GM06990 (cell line): ENCODE results near the gene HEMK1.

Experiments used
- DNase-seq: peaks from one replicate; pipeline ENCODE4 v3.0.0-alpha.2; 2011; ENCODE audit not compliant: insufficient read length; ENCODE audit errors: extremely low read depth
- H3K27me3 ChIP-seq: replicated peaks from 2 replicates; pipeline ENCODE4 v1.6.0; 2011; ENCODE audit warnings: low read length; ENCODE audit not compliant: control insufficient read depth, insufficient read depth
- H3K36me3 ChIP-seq: 2 replicates; pipeline ENCODE4 v1.5.1; 2011; ENCODE audit warnings: low read length; ENCODE audit not compliant: control insufficient read depth, insufficient read depth
- H3K4me3 ChIP-seq: replicated peaks from 2 replicates; pipeline ENCODE4 v1.5.1; 2011; ENCODE audit warnings: low read depth, mild to moderate bottlenecking, control low read depth, low read length
- TF ChIP-seq, protein P1 (sequence below): IDR thresholded peaks from 2 replicates; pipeline ENCODE4 v1.5.1; 2011; ENCODE audit warnings: low read length, control low read depth, mild to moderate bottlenecking, inconsistent platforms; ENCODE audit not compliant: insufficient read depth, poor library complexity, severe bottlenecking

The HEMK1 gene

DNA sequence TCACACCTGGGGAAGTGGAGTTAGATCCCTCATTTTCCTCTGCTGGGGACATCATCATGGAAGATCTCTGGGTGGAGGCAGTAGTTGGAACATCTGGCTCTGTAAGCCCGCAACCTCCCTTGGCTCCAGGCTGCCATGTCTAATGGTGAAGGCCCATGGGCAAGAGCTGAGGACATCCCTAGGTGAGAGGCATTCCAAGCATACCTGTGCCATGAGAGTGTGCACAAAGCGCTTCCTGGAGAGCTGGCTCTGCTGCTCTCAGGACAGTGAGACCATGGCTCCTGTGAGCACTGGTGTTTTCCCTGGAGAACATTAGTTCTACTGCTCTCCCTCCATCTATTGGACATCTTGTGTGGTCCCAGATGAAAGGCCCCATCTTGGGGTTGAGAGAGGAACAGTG is 55.3 kb downstream of the HEMK1 start:
- TF ChIP-seq, protein P1, sequence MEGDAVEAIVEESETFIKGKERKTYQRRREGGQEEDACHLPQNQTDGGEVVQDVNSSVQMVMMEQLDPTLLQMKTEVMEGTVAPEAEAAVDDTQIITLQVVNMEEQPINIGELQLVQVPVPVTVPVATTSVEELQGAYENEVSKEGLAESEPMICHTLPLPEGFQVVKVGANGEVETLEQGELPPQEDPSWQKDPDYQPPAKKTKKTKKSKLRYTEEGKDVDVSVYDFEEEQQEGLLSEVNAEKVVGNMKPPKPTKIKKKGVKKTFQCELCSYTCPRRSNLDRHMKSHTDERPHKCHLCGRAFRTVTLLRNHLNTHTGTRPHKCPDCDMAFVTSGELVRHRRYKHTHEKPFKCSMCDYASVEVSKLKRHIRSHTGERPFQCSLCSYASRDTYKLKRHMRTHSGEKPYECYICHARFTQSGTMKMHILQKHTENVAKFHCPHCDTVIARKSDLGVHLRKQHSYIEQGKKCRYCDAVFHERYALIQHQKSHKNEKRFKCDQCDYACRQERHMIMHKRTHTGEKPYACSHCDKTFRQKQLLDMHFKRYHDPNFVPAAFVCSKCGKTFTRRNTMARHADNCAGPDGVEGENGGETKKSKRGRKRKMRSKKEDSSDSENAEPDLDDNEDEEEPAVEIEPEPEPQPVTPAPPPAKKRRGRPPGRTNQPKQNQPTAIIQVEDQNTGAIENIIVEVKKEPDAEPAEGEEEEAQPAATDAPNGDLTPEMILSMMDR: no peak
- H3K36me3 ChIP-seq: no peaks in the 10 kb centered on the region
- no peaks in the 10 kb centered on the region for H3K27me3 ChIP-seq
- no peak for DNase-seq
- H3K4me3 ChIP-seq: no peak overlapping the region

DNA sequence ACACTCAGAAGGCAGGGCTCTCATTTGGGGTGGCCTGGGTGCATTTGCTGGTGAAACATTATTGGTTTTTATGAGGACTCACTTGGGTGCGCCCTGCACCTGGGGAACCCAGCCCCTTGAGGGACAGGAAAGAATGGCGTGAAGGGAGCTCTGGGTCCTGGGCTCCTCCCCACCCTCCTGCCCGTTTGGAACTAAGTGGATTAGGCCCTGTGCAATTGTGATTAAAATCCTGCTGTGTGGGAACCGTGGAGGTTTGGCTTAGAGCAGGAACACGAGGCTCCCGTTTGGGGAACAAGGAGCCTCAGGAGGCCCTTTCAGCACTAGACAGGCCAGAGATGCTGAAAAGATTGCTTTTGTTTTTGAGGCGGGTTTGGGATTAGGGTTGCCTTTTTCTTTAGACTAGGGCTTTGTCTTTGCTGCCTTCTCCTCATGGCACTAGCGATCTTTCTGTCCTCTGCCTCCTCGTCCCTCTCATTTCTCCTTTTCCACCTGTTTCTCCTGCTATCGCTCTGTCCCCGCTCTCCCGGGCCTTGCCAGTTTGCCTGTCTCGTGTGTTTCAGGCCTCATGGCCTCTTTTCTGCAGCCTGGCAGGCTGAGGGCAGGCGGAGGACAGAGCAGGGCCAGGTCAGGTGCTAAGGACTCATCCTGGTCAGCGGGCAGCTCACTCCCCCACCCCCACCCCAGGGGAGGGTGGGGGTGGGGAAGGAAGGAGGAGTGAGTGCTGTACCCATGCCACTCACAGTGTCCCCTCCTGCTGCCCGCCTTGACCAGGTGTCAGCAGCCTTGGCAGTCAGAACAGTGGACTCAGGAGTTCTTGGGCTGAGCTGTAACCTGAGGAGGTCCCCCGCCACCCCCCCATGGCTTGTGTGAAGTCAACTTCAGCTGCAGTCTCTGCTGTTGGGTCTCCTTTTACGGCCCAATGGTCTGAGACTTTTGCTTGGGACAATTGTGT is 56.2 kb downstream of the HEMK1 start:
- no peak for DNase-seq
- no peak overlapping the region for H3K4me3 ChIP-seq
- H3K27me3 ChIP-seq: no peaks in the 10 kb centered on the region
- no peaks in the 10 kb centered on the region for H3K36me3 ChIP-seq
- TF ChIP-seq, protein P1: no peak

DNA sequence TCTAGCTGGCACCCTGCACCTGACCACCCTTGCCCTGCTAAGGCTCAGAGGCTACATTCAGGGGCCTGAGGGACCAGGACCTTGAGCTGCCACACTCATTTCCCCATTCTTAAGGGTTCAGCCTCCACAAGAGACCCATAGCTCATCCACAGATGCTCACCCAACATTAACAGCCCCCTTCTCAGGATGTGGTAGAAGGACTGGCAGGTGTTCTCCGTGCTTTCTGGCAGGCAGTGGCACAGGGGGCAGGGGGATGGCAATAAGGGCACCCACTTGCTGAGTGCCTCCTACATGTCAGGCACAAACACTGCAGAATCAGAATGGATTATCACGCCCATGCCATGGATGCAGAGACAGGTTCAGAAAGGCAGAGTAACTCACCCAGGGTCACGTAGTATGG is 57.1 kb downstream of the HEMK1 start:
- Histone ChIP-seq H3K36me3 (no peaks in the 10 kb centered on the region), H3K27me3 (no peaks in the 10 kb centered on the region), H3K4me3 (no peak overlapping the region)
- no peak for DNase-seq
- TF ChIP-seq, protein P1: no peak

DNA sequence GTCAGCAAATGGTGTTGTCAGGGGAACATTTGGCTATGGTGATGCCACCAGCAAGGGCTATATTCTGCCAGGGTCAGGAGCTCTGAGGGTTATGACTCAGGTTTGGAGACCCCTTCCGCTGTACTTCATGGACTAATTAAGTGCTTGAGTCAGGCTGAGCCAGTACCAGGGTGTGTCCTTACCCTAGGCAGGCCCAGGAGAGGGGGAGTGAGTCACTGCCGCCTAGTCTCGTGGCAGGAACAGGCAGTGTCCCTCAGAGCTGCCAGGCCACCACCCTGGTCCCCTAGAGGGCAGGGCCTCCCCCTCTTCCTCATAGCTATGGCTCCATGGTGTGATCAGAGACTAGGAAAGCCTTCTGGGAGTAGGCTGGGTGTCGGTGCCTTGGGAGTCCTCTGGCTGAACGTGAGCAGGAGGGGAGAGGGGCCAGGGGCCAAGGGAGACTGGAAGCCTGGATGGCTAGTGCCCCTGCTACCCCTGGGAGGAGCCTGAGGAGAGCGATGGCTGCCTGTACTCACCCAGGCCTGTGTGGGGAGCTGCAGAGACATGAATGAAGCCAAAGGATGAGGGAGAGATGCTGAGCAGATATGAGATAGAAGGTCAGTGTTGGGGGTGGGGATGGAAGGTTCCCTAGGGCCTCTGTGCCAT is 58.2 kb downstream of the HEMK1 start:
- H3K27me3 ChIP-seq: no peaks in the 10 kb centered on the region
- TF ChIP-seq, protein P1: peak; percentile 33
- no peak overlapping the region for H3K4me3 ChIP-seq
- no peak for DNase-seq
- no peaks in the 10 kb centered on the region for H3K36me3 ChIP-seq

DNA sequence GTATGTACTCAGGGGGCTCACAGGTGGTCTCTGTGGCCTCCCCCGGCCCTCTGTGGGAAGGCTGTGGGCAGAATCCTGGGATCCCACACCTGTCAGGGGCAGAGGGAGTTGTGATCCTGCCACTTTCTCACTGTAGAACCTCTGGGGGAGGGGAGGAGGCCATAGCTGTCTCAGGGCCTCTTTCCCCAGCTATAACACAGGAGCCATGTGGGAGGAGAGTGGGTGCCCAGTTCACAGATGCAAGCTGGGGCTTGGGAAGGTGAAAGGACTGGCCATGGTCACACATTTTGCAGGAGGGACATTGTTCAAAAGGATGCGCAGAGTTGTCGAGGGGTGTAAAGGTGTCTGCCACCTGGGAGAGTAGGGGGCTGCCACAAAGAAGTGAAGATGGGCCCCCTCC is 59.3 kb downstream of the HEMK1 start:
- no peaks in the 10 kb centered on the region for H3K36me3 ChIP-seq
- TF ChIP-seq, protein P1: no peak

More for the DNA sequence above, 59.3 kb downstream of the HEMK1 start:
- no peak overlapping the region for H3K4me3 ChIP-seq
- DNase-seq: no peak
- no peaks in the 10 kb centered on the region for H3K27me3 ChIP-seq
